NCI-H1417 (cell line): ENCODE measurements around the gene ADK.
A peak's percentile ranks its signal among the peaks of the same experiment; 100 is the strongest.
"Not testable (repeated sequence)": the region's sequence is repeated elsewhere in the genome, so short reads cannot be mapped to it uniquely, and the experiment has no call there.

Source experiments
- DNase-seq, 3 experiments: peaks; one replicate each; lab custom pipeline; 2025; lab: John Stamatoyannopoulos, UW

ADK gene

DNA sequence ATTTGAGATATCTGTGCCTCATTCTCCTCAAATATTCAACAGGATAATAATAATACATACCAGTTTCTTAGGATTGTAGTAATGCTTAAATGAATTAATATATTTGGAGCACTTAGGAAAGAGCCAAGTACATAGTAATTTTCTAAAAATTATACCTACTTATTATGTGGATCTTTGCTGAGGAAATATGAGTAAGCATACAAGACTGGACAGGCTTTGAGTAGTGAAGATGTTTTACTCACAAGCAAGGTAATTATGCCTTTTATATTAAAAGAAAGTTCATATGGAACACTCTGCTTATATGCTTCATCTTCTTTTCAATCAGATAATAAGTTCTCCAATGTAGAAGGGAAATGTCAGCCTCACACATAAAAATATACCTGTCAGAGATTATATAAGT, 337.9 kb downstream of the ADK start:
- no peak for DNase-seq

DNA sequence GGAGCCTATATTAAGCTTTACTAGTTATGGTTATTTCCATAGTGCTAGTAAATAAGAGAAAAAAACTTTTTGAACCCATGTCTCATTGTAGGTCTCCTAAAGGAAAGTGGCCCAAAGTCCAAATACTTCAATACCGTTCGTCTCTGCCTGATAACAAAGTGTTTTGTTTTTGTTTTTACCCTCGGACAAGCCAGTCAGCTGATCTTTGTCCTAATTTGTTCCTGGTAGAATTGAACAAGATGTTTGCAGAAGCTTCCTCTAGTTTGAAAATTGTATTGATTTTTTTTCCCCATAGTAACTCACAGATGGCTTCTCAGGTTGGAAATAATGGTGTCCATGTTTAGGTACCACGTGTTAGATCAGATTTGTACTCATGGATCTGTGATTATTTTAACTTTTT, 339.5 kb downstream of the ADK start:
- DNase-seq: no peak

DNA sequence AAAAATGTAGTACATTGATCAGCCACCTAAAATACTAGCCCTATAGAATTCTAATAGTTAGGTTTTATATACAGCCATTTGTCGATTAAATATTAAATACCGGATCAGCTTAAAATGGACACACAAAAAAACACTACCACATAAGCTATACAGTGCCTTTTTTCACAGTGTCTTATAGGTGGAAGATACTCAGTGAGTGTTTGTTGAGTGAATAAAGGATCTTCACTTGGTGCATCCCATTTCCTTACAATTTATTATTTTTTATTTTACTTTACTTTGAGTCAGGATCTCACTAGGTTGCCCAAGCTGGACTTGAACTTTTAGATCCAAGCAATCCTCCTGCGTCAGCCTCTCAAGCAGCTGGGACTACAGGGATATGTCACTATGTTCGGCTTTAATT, 340.0 kb downstream of the ADK start:
- DNase-seq: no peak

DNA sequence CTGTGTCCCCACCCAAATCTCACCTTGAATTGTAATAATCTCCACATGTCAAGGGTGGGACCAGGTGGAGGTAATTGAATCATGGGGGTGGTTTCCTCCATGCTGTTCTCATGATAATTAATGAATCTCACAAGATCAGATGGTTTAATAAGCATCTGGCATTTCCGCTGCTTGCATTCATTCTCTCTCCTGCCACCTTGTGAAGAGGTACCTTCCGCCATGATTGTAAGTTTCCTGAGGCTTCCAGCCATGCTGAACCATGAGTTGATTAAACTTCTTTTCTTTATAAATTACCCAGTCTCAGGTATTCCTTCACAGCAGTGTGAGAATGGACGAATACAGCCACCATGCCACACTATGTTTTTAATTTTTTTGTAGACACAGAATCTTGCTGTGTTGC, 345.3 kb downstream of the ADK start:
- DNase-seq: not testable (repeated sequence)

DNA sequence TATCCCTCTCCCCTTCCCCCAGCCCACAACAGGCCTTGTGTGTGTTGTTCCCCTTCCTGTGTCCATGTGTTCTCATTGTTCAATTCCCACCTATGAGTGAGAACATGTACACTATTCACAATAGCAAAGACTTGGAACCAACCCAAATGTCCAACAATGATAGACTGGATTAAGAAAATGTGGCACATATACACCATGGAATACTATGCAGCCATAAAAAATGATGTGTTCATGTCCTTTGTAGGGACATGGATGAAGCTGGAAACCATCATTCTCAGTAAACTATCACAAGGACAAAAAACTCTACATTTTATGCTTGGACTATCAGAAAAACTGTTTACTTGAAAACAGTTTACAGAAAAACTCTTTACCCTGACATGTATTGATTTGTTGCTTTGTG, 347.6 kb downstream of the ADK start:
- DNase-seq: not testable (repeated sequence)

DNA sequence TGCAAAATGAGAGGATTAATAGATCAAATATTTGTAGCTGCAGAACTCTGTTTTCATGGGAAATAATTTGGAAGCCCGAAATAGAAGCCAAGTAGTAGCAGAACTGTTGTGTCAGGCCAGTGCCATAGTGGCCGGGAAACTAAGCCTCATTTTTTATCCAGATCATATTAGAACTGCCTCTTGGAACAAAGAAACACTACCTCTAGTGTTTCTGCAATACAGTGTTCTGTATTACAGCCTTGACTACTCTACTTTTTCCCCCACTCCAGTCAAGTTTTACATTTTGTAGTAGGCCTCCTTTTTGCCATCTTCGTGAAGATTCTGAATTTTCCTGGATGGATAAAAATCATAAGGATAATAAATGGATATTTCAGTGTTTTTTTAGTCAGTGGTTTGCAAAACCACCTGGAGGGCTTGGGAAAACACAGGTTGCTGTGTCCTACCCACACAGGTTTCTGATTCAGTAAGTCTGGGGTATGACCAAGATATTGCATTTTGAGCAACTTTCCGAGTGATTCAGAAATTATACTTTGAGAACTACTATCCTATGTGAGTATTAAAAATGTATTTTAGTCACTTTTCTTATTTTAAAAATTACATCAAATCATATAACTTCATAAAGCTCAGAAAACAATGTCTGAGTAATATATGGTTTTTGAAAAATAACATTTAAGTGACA, 349.1 kb downstream of the ADK start:
- DNase-seq: no peak

DNA sequence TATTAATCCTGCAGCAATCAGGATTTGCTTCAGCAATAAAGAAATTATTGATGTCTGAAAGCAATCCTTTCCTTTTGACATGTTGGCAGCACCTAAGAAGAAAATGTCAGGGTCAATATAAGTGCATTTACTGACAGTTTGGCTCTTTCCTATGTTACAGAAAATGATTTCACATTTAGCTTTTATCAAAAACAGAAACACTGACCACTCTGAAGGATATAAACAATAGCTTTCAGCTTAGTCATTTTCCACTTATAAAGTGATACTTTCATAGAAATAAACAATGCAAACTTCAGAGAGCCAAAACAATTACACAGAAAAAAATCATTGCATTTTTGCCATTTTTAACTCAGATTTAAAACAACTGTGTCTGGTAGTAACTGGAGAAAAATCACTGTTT, 349.8 kb downstream of the ADK start:
- no peak for DNase-seq

DNA sequence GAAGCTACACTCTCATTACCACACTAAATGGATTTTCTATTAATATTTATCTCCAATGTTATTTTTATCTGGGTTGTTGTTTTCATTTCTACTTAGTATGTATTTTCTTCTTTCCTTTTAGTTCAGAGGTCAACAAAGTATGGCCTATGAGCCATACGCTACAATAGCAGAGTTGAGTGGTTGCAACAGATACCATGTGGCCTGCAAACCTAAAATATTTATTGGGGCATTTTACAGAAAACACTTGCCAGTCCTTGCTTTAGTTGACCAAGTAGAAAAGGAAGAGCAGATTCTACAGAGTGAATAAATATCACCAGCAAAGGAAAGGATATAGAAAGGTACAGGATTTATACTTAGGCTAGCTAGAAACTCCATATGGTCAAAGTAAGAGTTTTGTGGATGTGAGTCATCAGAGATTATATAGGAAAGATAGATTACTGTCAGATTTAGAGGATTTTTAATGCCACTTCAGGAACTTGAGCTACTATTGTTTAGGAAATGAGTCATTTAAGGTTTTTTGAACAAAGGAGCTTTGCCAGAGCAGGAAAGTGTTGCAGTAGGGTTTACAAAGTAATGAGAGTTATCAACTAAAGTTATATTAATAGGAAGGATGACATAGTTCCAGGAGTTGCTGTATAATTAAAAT, 352.1 kb downstream of the ADK start:
- no peak for DNase-seq

DNA sequence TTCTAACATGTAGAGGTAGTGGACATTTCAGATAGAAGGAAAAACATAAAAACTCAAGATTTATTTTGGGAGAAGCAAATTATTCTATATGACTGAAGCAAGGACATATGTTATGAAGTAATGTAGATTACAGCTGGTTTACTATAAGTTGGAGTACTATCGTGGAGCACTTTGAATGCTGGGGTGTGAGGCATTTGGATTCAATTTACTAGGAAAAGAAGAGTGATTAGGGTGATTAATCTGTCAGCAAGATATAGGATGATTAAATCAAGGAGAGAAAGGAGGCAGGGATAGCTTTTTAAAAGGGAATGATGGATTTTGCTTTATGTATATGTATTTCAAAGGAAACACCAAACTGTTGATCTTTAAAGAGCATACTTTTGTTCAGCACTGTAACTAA, 356.9 kb downstream of the ADK start:
- no peak for DNase-seq

DNA sequence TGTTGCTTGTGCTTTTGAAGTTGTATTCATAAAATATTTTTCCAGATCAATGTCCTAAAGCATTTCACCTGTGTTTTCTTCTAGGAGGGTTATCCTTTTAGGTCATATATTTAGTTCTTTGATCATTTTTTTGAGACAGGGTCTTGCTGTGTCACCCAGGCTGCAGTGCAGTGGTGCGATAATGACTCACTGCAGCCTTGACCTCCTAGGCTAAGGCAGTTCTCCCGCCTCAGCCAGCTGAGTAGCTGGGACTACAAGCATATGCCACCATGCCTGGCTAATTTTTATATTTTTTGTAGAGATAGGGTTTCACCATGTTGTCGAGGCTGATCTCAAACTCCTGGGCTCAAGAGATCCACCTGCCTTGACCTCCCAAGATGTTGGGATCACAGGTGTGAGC, 359.6 kb downstream of the ADK start:
- DNase-seq: no peak

DNA sequence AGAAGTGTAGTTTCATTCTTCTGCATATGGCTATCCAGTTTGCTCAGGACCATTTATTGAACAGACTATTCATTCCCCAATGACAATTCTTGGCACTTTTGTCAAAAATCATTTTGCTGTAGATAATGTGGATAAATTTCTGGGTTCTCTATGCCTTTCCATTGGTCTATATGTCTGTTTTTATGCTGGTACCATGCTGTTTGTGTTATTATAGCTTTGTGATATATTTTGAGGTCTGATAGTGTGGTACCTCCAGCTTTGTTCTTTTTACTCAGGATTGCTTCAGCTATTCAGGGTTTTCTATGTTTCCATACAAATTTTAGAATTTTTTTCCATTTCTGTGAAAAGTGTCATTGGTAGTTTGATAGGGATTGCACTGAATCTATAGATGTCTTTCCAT, 360.0 kb downstream of the ADK start:
- no peak for DNase-seq

DNA sequence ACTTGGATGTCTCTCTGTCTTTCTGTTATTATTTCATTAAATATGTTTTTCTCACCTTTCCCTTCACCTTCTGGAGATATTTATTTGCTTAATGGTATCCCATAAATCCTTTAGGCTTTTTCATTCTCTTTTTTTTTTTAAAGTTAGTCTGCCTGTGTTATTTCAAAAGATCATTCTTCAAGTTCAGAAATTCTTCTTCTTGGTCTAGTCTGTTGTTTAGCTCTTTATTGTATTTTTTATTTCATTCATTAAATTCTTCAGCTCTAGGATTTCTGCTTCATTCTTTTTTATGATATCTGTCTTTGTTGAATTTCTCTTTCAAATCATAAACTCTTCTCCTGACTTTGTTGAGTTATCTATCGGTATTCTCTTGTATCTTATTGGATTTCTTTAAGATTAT, 363.3 kb downstream of the ADK start:
- DNase-seq: no peak

DNA sequence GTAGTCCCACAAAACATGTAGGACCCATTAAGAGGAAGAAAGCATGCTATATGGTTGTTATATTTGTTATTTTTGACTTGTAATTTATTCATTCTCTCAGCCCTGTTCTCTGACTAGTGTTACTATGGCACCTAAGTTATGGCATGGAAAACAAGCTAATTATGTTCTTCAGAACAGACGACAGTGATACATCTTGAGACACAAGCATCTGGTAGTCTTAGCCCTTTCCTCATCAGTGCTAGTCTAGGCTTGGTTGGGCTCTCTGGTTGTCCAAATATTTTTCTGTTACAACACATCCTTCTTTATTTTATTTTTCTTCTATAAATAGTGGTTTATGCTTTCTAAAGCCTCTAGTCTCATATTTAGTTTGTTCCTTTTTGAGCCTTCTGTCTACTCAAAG, 367.0 kb downstream of the ADK start:
- DNase-seq: peak in 1 of 3 experiments; percentile 3

DNA sequence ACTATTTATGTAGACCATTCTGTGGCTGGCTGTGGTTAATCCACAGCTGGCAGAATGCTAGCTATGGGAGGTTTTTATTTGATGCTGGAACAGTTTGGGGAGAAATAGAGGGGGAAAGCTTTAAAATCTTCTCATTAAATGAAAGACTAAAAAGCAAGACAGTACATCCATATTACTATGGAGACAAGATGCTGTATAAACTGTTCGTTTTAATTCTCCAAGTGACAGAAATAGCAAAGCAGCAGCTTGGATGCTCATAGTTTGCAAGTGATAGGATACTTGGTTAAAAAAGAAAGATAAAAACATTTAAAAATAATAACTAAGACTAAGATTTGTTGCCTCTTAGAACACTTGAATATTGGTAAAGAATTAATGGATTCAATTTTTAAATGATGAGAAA, 370.5 kb downstream of the ADK start:
- DNase-seq: no peak

DNA sequence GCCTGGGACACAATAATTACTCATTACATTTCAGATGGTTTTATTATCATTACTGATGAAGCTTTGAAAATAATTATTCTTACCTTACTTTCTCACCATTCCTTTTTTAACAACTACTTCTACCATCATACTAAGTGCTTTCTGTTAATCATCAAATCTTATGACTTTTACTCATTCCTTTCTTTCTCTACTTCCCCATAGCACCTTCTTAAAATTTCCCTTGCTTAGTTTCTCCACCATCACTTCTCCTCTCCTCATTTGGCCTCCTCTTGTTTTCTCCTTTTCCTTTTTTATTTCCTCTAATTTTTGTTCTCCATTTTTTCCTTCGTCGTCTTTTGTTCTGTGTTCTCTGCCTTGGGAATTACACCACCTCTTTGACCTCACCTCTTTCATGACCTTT, 372.2 kb downstream of the ADK start:
- no peak for DNase-seq

DNA sequence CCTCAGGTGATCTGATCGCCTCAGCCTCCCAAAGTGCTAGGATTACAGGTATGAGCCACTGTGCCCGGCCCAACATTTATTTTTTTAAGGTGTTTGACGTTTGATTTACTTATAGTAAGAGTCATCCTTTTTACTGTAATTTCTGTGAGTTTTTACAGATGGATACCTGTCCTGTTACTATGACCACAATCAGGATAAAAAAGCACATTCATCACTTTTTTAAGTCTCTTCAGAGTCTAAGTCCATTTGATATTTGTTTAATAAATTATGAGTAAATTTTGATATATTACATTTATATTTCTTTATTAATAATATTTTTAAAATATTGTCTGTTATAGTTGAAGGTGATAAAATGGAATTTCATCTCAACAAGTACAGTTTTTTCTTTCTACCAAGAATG, 374.9 kb downstream of the ADK start:
- no peak for DNase-seq

DNA sequence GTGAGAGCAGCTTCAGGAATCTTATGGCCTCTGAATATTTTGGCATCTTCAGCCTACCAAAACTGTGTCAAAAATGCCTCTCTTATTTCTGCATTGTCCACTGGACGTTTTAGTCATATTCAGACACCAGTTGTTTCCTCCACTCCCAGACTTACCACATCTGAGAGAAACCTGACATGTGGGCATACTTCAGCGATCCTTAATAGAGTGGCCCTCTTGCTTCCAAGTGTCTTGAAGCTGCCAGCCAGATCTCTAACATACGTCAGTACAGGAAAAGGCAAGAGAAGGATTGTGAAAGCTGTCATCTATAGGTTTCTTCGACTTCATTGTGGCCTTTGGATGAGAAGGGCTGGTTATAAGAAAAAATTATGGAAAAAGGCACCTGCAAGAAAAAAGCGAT, 376.6 kb downstream of the ADK start:
- DNase-seq: not testable (repeated sequence)

DNA sequence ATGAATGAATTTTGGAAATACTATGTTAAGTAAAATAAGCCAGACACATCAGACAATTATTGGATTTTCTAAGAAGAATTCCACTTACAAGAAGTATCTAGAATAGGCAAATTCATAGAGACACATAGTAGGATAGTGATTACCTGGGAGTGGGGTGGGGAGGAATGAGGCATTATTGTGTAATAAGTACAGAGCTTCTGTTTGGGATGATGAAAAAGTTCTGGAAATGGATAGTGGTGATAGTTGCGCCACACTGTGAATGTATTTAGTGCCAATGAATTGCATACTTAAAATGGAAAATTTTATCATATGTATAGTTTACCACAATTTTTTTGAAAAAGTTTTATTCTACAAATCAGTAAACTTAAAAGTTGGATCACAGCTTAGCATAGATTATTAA, 378.2 kb downstream of the ADK start:
- no peak for DNase-seq

DNA sequence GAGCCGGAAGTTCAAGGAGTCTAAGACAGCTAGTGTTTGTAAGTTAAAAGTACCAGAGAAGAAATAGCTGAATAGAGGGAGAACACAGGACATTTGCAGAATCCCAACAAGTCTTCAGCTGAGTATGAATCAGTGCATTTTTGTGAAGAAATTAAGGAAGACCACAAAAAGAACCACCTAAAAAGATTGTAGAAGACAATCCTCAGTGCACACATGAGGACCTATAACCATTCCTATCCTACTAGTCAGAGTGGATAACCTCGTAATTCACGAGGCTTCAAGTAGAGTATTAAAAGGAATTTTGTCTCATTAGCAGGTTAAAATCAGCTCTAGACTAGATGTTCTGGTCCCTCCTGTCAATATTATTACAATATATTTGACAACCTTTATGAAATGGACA, 380.0 kb downstream of the ADK start:
- DNase-seq: no peak

DNA sequence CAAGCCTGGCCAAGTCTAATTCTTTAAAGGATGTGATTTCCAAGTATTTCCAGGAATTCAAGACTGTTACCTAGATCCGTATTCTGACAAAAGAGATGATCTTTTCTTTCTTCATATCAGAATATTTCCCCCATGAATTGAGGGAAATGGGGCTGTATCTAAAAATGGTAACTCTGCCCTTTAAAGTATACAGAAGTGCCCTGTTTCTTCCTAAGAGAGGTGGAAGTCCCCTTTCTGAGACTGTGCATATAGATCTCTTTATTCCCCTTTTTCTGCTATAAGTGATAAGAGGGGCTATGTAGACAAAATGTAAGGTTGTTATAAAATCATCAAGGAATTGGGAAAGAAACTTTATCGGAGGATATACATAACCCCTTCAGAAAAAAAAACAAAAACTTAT, 388.3 kb downstream of the ADK start:
- DNase-seq: no peak

DNA sequence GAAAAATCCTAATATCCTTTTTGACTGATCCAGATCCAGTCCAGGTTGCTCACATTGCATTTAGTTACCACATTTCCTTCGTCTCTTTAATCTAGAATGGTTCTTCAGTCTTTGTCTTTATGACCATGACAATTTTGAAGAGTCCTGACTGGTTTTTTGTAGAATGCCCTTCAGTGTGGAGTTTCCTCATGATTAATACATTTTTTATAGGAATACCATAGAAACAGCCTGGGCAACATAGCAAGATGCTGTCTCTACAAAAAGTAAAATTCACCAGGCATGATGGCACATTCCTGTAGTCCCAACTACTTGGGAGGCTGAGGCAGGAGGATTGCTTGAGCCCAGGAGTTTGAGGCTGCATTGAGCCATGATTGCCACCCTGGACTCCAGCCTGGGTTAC, 390.4 kb downstream of the ADK start:
- no peak for DNase-seq

DNA sequence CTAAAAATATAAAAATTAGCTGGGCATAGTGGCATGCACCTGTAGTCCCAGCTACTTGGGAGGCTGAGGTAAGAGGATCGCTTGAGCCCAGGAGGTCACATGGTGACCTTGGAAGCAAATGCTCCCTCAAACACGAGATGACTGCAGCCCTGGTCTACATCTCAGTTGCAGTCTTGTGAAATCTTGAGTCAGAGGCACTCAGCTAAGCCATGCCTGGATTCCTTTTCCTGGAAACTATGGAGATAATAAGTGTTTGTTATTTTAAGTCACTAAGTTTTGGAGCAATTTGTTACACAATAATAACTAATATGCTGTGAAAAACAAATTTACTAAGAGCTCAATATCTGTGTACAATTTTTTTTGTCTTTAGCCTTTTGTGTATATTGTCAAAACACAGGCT, 391.1 kb downstream of the ADK start:
- DNase-seq: no peak

DNA sequence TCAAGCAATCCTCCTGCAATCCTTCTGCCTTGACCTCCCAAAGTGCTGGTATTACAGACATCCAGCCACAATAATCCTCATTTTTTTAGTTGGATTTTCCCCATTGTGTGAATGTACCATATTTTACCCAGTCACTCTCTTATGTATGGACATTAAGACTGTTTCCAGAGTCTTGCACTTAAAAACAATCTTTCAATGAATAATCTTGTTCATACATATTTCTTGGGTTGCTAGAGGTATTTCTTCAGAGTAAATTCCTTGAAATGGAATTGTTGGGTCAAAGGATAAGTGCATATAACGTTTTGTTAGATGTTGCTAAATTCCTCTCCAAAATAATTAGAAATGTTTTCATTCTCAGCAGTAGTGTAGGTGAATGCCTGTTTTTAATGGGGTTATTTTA, 392.3 kb downstream of the ADK start:
- DNase-seq: no peak

DNA sequence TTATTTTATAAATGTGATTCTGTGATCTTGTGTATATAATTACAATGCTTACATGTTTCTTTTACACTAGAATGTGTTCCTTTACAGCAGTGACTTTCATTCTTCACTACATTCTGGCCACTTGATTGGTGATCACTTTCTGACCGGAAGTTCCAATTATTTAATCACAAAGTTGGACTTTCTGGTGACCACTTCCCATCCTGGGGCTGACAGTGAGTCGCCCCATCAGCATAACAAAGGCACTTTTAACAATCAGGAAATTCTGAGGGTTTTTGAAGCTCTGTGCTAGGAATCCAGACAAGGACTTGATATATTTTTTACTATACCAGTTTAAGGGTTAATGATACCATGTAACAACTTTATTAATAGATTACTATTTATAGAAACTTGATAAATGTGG, 393.1 kb downstream of the ADK start:
- DNase-seq: no peak
